ENCODE measurements around the gene BTBD2. TPM values are rescaled to one million over a fixed set of nuclear protein-coding genes. Genes with fewer than 3 reads are reported as not detected.
"Not testable (repeated sequence)": the region's sequence is repeated elsewhere in the genome, so short reads cannot be mapped to it uniquely, and the experiment has no call there.

The BTBD2 gene
- total RNA-seq, 1 experiment from 2014 or later = 110 TPM

DNA sequence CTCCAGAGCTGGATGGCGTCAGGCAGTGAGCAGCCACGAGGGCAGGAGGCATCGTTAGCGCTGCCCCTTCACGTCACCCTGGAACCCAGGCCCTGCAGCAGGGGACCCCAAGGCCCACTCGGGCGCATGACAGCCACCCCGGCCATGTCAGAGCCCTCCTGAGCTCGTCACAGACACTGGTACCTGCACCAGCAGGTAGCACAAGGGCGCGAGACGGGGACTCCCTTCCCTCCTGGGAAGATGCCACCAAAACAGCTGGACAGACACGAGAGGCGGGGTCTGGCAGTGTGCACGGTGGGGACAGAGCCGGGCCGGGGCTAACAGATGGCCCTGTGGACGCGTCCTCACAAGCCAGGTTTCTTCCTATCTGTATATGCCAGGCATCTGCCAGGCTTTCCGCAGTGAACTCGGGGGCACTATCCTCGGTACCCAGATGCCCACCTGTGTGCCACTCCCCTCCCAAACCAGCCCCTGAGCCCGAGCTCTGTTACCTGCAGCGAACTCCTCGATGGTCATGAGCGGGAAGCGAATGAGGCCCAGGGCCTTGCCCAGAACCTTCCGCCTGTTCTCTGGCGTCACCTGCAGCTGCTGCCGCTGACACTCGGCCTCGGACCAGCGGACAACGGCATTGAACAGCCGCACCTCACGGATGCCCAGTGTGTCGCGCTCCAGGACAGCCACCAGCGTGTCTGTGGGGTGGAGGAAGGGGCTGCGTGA is 25.8 kb downstream of the BTBD2 start:
- Mint-ChIP-seq H3K4me3 (no peak overlapping the region), H3K9me3 (no peaks in the 10 kb centered on the region), H3K27me3 (ENCODE audit: low read depth) (no peaks in the 10 kb centered on the region), H3K36me3 (ENCODE audit: insufficient read depth in 1 of 3, low read depth in 3 of 3) (peaks cover 11 to 51% (median 51%) of the 10 kb centered on the region in 3 experiments; a peak in 6 of 7 replicates), H3K27ac (peak overlapping the region in 2 of 3 experiments; percentile 32 to 74; a peak in 2 of 7 replicates), H3K4me1 (peaks cover 0 to 6% of the 10 kb centered on the region in 2 experiments; a peak in 3 of 4 replicates)
- no peaks in the 10 kb centered on the region for H3K23me2 ChIP-seq (ENCODE audit: insufficient read length, low read depth, low read length, poor library complexity, severe bottlenecking)
- no peaks in the 10 kb centered on the region; the same call in 1 of the 2 replicates for H3K4me1 ChIP-seq (ENCODE audit: insufficient read depth, low read length)
- no peak overlapping the region for H2BK120ac ChIP-seq (ENCODE audit: low read depth, low read length, poor library complexity, severe bottlenecking)
- H4K8ac ChIP-seq (replicated peaks; ENCODE audit: insufficient read length, low read depth, low read length) = no peak overlapping the region
- no peak overlapping the region for H2BK20ac ChIP-seq (ENCODE audit: low read depth, low read length, poor library complexity, severe bottlenecking)
- no peak overlapping the region for H3K27ac ChIP-seq (ENCODE audit: insufficient read length, low read depth, low read length)
- no peaks in the 10 kb centered on the region for H3K9me3 ChIP-seq (ENCODE audit: control insufficient read depth, low read depth, low read length)
- peak; percentile 24 for DNase-seq
- H2BK12ac ChIP-seq (ENCODE audit: insufficient read length, low read depth, low read length) = no peak overlapping the region
- no peak overlapping the region for H2BK15ac ChIP-seq (ENCODE audit: low read depth, low read length)
- no peak overlapping the region for H4K91ac ChIP-seq (ENCODE audit: insufficient read length, low read depth, low read length)
- no peak overlapping the region for H2AFZ ChIP-seq (ENCODE audit: low read length)
- no peak overlapping the region for H3K56ac ChIP-seq (ENCODE audit: insufficient read length, low read depth, low read length)
- no peak overlapping the region for H3K14ac ChIP-seq (ENCODE audit: insufficient read depth, low read length)
- H2BK5ac ChIP-seq (ENCODE audit: insufficient read length, low read length) = no peak overlapping the region
- H3K9ac ChIP-seq (ENCODE audit: extremely low read depth, insufficient read length, low read length) = no peak overlapping the region
- H3K23ac ChIP-seq (ENCODE audit: insufficient read length, low read depth, low read length) = no peak overlapping the region
- H3K79me2 ChIP-seq (ENCODE audit: insufficient read depth, low read length) = no peaks in the 10 kb centered on the region
- H3K27me3 ChIP-seq (ENCODE audit: insufficient read depth, low read length) = no peaks in the 10 kb centered on the region
- no peak overlapping the region for H3K4ac ChIP-seq (ENCODE audit: low read depth, low read length)
- WGBS (ENCODE audit: extremely low coverage, insufficient read length, low lambda C conversion rate) = no CpG with 5 or more reads among the region's 40 CpGs
- no peak overlapping the region for H3T11ph ChIP-seq (ENCODE audit: low read length)
- no peak overlapping the region for H3K4me2 ChIP-seq (ENCODE audit: insufficient read depth, insufficient read length, low read length)
- TF ChIP-seq, protein P1, sequence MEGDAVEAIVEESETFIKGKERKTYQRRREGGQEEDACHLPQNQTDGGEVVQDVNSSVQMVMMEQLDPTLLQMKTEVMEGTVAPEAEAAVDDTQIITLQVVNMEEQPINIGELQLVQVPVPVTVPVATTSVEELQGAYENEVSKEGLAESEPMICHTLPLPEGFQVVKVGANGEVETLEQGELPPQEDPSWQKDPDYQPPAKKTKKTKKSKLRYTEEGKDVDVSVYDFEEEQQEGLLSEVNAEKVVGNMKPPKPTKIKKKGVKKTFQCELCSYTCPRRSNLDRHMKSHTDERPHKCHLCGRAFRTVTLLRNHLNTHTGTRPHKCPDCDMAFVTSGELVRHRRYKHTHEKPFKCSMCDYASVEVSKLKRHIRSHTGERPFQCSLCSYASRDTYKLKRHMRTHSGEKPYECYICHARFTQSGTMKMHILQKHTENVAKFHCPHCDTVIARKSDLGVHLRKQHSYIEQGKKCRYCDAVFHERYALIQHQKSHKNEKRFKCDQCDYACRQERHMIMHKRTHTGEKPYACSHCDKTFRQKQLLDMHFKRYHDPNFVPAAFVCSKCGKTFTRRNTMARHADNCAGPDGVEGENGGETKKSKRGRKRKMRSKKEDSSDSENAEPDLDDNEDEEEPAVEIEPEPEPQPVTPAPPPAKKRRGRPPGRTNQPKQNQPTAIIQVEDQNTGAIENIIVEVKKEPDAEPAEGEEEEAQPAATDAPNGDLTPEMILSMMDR (conservative IDR thresholded peaks at IDR 0.05) = no peak
- H2AK5ac ChIP-seq (ENCODE audit: insufficient read length, low read length) = no peak overlapping the region
- no peaks in the 10 kb centered on the region for H4K20me1 ChIP-seq (ENCODE audit: control insufficient read depth, insufficient read depth, insufficient read length)
- no peaks in the 10 kb centered on the region for H3K79me1 ChIP-seq (ENCODE audit: insufficient read depth, low read depth, low read length, poor library complexity, severe bottlenecking)
- H4K5ac ChIP-seq (ENCODE audit: insufficient read length, low read depth, low read length) = no peak overlapping the region
- H3K18ac ChIP-seq (ENCODE audit: insufficient read length, low read depth, low read length) = no peak overlapping the region

DNA sequence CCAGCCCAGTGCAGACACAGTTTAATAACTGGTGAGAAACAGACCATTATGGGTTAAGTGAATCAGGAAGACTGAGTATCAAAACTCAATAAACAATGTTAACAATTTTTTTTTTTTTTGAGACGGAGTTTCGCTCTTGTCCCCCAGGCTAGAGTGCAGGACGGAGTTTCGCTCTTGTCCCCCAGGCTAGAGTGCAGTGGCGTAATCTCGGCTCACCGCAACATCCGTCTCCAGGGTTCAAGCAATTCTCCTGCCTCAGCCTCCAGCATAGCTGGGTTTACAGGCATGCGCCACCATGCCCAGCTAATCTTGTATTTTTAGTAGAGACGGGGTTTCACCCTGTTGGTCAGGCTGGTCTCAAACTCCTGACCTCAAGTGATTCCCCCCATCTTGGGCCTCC is 27.1 kb downstream of the BTBD2 start:
- H3K79me1 ChIP-seq (ENCODE audit: insufficient read depth, low read depth, low read length, poor library complexity, severe bottlenecking); H2BK20ac ChIP-seq (ENCODE audit: low read depth, low read length, poor library complexity, severe bottlenecking); H4K8ac ChIP-seq (replicated peaks; ENCODE audit: insufficient read length, low read depth, low read length); H3K4me1 Mint-ChIP-seq; H3K4me2 ChIP-seq (ENCODE audit: insufficient read depth, insufficient read length, low read length); H3K9ac ChIP-seq (ENCODE audit: extremely low read depth, insufficient read length, low read length); H2BK5ac ChIP-seq (ENCODE audit: insufficient read length, low read length); H4K91ac ChIP-seq (ENCODE audit: insufficient read length, low read depth, low read length); H2BK120ac ChIP-seq (ENCODE audit: low read depth, low read length, poor library complexity, severe bottlenecking); H3K9me3 ChIP-seq (ENCODE audit: control insufficient read depth, low read depth, low read length); H3K56ac ChIP-seq (ENCODE audit: insufficient read length, low read depth, low read length); DNase-seq; H4K20me1 ChIP-seq (ENCODE audit: control insufficient read depth, insufficient read depth, insufficient read length); H3K23me2 ChIP-seq (ENCODE audit: insufficient read length, low read depth, low read length, poor library complexity, severe bottlenecking); H3K27ac ChIP-seq (ENCODE audit: insufficient read length, low read depth, low read length); H2BK15ac ChIP-seq (ENCODE audit: low read depth, low read length); H3K27me3 Mint-ChIP-seq (ENCODE audit: low read depth); H3T11ph ChIP-seq (ENCODE audit: low read length); H3K4ac ChIP-seq (ENCODE audit: low read depth, low read length); H3K9me3 Mint-ChIP-seq; H3K79me2 ChIP-seq (ENCODE audit: insufficient read depth, low read length); H2AK5ac ChIP-seq (ENCODE audit: insufficient read length, low read length); H3K18ac ChIP-seq (ENCODE audit: insufficient read length, low read depth, low read length); H3K4me3 Mint-ChIP-seq; H3K27me3 ChIP-seq (ENCODE audit: insufficient read depth, low read length); H3K4me1 ChIP-seq (ENCODE audit: insufficient read depth, low read length); H2BK12ac ChIP-seq (ENCODE audit: insufficient read length, low read depth, low read length); H3K23ac ChIP-seq (ENCODE audit: insufficient read length, low read depth, low read length); H3K14ac ChIP-seq (ENCODE audit: insufficient read depth, low read length); H4K5ac ChIP-seq (ENCODE audit: insufficient read length, low read depth, low read length); H2AFZ ChIP-seq (ENCODE audit: low read length): not testable (repeated sequence)
- H3K36me3 Mint-ChIP-seq (ENCODE audit: insufficient read depth in 1 of 3, low read depth in 3 of 3) = peaks cover 11 to 55% (median 46%) of the 10 kb centered on the region in 3 experiments; a peak in 6 of 7 replicates
- WGBS (ENCODE audit: extremely low coverage, insufficient read length, low lambda C conversion rate) = no CpG with 5 or more reads among the region's 10 CpGs
- H3K27ac Mint-ChIP-seq = peak overlapping the region in 1 of 3 experiments; percentile 84; a peak in 2 of 7 replicates
